Astrocyte (in vitro differentiated cells and primary cell): Measurements from ENCODE around the gene FZD2.
"Not testable (repeated sequence)": the region's sequence is repeated elsewhere in the genome, so short reads cannot be mapped to it uniquely, and the experiment has no call there.

Source experiments
- EZH2 ChIP-seq: IDR thresholded peaks from 2 replicates; pipeline ENCODE4 v1.6.1; 2012; ENCODE audit warnings: mild to moderate bottlenecking, low read length, inconsistent platforms; ENCODE audit not compliant: insufficient read depth
- TF ChIP-seq, protein P1 (sequence below): IDR thresholded peaks from 2 replicates; pipeline ENCODE4 v1.5.1; 2011; ENCODE audit warnings: low read depth, mild to moderate bottlenecking, inconsistent platforms, low read length, moderate library complexity; ENCODE audit not compliant: insufficient read depth

DNA sequence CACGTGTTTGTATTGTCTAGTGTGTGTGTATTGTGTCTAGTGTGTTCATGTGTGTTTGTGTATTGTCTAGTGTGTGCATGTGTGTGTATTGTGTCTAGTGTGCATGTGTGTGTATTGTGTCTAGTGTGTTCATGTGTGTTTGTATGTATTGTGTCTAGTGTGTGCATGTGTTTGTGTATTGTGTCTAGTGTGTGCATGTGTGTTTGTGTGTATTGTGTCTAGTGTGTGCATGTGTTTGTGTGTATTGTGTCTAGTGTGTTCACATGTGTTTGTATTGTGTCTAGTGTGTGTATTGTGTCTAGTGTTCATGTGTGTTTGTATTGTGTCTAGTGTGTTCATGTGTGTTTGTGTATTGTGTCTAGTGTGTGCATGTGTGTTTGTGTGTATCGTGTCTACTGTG is 33.5 kb downstream of the FZD2 start:
- TF ChIP-seq, protein P1, sequence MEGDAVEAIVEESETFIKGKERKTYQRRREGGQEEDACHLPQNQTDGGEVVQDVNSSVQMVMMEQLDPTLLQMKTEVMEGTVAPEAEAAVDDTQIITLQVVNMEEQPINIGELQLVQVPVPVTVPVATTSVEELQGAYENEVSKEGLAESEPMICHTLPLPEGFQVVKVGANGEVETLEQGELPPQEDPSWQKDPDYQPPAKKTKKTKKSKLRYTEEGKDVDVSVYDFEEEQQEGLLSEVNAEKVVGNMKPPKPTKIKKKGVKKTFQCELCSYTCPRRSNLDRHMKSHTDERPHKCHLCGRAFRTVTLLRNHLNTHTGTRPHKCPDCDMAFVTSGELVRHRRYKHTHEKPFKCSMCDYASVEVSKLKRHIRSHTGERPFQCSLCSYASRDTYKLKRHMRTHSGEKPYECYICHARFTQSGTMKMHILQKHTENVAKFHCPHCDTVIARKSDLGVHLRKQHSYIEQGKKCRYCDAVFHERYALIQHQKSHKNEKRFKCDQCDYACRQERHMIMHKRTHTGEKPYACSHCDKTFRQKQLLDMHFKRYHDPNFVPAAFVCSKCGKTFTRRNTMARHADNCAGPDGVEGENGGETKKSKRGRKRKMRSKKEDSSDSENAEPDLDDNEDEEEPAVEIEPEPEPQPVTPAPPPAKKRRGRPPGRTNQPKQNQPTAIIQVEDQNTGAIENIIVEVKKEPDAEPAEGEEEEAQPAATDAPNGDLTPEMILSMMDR, result not testable (repeated sequence)
- not testable (repeated sequence) for TF ChIP-seq EZH2
